DLD1 (cell line): ENCODE results near the gene WAPL.
"Not testable (repeated sequence)": the region's sequence is repeated elsewhere in the genome, so short reads cannot be mapped to it uniquely, and the experiment has no call there.

Experiments used
- in situ Hi-C: cut with HindIII; loops from 2 replicates; pipeline ENCODE4 v1.10.0; 2017; ENCODE audit warnings: low sequenced_read_pairs

WAPL gene

GRCh38 chr10:86521678-86522509 lies at the start of gene WAPL:
Gene WAPL (minus strand): TSS chr10:86521792. CDS start chr10:86518069, 3,723 bp downstream.
- in situ Hi-C loops = no loop called here

DNA sequence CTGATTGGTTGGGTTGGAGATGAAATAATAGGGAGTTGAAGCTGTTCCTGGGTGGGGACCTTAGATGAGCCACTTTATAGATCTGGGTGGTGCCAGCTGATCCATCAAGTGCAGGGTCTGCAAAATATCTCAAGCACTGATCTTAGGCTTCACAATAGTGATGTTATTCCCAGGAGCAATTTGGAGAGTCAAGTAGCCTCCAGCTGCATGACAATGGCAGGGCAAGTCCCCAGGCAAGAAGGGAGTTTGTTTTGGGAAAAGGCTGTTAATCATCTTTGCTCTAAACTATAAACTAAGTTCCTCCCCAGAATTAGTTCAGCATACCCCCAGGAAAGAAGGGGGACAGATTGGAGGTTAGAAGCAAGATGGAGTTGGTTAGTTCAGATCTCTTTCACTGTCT lies 47.7 kb upstream of the WAPL start:
- in situ Hi-C loops = no loop called here

DNA sequence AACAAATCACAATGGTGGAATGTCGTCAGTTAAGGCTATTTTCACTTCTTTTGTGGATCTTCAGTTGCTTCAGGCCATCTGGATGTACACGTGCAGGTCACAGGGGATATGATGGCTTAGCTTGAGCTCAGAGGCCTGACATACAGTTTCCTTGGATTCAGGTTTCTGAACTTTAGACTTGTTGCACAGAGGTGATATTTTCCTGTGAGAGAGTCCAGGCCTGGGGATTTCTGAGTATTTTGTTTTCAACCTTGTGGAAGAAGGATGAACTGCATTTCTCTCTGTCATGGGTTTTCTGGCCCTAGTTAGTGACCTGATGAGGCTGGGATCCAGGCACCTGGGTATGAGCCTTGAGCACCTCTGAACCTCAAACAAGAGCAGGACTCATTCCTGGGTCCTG lies 44.9 kb upstream of the WAPL start:
- in situ Hi-C loops = not testable (repeated sequence)

GRCh38 chr10:86563338-86563737 lies 41.7 kb upstream of the WAPL start:
- in situ Hi-C loops = not testable (repeated sequence)

- in situ Hi-C loops = not testable (repeated sequence)
These were observed 37.1 kb upstream of the WAPL start for GRCh38 chr10:86558695-86559094.

- in situ Hi-C loops = no loop called here
These were observed 35.5 kb upstream of the WAPL start for GRCh38 chr10:86556933-86557649.

DNA sequence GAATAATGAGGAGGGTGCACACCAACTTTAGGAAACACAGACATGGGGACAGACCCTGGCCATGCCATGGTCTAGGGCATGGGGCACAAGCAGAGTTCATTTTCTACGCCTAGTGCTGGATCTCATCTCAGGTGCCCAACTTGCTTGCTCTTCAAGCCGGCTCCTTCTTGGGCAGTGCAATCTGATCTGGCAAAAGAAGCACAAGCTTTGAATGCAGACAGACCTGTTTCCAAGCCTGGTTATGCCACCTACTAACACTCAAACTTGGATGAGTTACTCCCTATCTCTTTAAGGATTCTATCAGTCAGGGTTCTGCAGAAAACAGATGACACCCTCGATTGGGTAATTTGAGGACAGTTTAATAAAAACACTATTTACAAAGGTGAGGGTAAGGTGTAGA lies 34.9 kb upstream of the WAPL start:
- in situ Hi-C loops = no loop called here

GRCh38 chr10:86553639-86554038 lies 32.0 kb upstream of the WAPL start:
- in situ Hi-C loops = no loop called here

DNA sequence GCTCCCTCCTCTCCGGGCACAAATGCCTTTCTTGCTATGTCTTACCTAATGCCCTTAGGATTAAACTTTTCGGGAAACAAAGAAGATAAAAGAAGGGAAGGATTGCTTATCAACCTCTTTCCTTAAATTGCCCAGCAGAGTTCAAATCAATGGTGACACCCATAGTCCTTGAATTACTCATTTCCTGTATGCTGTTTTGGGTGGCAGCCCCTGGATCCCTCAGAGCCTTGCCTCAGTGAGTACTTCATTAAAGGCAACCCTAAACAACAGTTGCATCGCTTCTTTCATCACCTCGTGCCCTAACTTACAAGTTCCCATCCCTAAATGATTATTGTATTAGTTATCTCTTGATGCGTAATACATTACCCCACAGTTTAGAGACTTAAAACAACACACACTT lies 31.6 kb upstream of the WAPL start:
- in situ Hi-C loops = no loop called here

GRCh38 chr10:86547296-86547695 lies 25.7 kb upstream of the WAPL start:
- in situ Hi-C loops = no loop called here

- in situ Hi-C loops = no loop called here
These were observed 23.5 kb upstream of the WAPL start for GRCh38 chr10:86545101-86545500.

- in situ Hi-C loops = no loop called here
These were observed 18.4 kb upstream of the WAPL start for GRCh38 chr10:86540016-86540415.

DNA sequence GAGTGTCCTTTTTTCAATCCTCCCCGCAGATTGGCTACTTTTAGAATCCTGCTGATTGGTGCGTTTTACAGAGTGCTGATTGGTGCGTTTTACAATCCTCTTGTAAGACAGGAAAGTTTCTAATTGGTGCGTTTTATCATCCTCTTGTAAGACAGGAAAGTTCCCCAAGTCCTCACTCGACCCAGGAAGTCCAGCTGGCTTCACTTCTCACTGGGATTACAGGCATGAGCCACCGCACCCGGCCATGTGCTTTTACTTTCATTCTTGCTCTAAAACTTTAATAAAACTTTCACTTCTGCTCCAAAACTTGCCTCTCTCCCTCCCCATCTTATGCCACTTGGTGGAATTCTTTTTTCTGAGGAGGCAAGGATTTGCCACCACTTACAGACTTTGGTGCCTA lies 17.0 kb upstream of the WAPL start:
- in situ Hi-C loops = no loop called here

- in situ Hi-C loops = not testable (repeated sequence)
These were observed 16.4 kb upstream of the WAPL start for GRCh38 chr10:86538040-86538439.

GRCh38 chr10:86536294-86536861 lies 14.8 kb upstream of the WAPL start:
- in situ Hi-C loops = no loop called here

DNA sequence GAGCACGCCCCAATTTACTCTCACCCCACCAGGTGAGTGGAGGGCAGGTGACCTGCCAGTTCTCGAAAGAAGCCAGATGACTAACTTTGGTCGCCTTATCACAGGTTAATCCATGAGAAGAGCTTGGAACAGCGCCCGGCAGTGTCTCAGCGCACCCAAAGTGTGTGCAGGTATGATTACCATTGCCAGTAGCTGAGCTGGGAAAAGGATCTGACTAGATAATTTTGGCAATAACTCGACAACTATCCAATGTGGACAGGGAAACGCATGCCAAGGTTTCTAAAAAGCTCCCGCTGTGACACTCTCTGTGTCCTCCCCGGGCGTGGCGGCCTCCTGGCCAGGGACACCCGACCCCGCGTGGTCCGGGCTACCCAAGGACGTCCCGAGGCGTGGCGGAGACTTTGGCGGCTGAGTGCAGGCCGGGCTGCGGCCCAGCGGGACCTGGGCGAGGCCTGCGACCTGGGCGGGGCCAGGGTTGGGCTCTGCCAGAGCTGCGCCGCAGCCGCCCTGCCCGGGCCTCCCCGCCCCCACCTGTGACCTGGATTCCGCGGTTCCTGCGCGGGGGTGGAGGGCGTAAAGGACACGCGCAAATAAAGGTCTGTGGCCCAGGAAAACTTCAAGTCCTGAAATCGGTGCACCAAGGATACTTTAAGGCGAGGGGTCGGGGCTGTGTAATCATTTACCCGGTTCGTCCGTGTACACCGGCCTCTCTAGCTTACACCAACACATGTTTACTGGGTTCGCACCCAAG lies 13.7 kb upstream of the WAPL start:
- in situ Hi-C loops = no loop called here

DNA sequence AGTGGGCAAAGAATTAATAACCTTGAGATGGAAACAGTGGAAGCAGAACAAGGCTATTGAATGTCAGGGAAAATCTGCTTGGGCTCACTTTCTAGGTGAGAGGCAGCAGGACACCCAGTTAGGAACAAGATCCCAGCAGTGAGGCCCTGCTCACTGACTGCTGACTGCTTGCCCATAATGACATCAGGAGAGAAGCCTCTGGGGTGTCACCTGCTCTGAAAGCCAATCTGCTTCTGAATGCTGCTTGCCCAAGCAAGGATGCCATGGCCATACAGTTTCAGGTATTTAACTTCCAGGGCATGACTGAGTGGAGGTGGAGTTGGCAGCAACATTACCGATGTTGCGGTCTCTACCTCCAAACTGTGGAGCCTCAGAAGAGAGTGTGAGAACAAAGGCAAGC lies 11.7 kb upstream of the WAPL start:
- in situ Hi-C loops = no loop called here

DNA sequence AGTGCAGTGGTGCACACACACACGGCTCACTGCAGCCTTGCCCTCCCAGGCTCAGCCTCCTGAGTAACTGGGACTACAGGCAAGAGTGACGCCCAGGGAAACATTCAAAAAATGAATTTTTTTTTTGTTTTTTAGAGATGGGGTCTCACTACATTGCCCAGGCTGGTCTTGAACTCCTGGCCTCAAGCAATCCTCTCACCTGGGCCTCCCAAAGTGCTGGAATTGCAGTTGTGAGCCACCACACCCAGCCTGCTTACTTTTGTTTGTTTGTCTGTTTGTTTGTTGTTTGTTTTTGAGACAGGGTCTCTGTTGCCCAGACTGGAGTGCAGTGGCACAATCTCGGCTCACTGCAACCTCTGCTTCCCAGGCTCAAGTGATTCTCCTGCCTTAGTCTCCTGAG lies 7.1 kb upstream of the WAPL start:
- in situ Hi-C loops = not testable (repeated sequence)

DNA sequence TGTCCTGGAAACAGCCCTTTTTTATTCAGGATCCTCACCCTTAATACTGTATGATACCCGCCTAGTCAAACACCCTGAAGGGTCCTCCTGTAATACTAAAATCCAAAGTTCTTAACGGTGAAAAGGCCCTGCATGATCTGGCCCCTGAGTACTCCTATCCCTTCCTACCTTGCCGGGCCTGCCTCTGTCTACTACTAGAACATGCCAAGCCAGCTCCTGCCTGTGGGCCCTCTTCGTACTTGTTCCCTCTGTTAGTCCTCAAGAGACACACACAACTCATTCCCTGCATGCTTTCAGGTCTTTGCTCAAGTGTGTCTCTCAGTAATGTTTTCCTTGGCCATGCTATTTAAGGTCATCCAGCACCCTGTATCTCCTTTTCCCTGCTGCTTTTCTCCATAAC lies 5.0 kb upstream of the WAPL start:
- in situ Hi-C loops = no loop called here

DNA sequence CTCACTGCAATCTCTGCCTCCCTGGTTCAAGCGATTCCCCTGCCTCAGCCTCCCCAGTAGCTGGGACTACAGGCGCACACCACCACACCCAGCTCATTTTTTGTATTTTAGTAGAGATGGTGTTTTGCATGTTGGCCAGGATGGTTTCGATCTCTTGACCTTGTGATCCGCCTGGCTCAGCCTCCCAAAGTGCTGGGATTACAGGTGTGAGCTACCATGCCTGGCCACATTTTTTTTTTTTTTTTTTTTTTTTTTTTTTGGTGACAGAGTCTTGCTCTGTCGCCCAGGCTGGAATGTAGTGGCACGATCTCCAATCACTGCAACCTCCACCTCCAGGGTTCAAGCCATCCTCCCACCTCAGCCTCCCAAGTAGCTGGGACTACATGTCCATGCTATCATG lies 4.1 kb upstream of the WAPL start:
- in situ Hi-C loops = not testable (repeated sequence)

DNA sequence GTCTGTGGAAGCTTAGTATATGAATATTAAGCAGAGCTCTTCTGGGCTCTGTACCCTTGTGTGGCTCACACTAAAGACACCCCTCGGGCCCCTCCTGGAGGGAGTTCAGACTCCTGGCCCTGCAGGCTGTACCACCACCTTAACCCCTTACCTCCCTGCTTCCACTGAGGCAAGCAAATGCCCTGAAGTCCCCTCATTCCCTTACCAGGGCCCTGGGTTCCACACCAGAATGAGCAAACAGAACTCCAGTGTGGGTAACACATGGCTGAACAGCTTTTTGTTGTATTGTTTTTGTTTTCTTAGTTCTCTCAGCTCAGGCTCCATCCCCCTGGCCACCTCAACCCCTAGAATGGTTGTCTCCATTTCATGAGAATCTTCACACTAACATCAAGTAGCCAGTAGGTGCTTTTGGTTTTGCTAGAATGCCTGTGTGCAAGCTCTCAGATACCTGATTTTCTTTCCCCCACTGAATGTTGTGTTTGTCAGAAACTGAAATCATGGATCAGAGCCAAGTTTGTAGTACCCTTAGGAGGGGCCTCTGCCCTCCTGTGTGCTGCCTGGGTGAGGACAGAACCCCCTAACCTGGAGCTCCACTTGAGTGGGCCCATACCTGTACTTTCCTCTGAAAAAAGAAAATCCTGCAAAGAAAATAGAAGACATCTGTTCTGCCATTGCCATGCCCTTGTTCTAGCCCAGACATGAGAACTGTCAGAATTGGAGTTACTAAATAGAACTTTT lies 2.8 kb upstream of the WAPL start:
- in situ Hi-C loops = no loop called here
